DND-41 (cell line): ENCODE results near the gene SLC35E3.

Experiments used
- ATAC-seq: fragments of 200-7000 bp; cut with Tn5 transposase; 3 replicates; pipeline ENCODE4 v1.9.1; 2021; ENCODE audit warnings: low read depth; ENCODE audit not compliant: insufficient read depth
- DNase-seq: peaks from one replicate; pipeline ENCODE4 v3.0.0-alpha.2; 2020
- H2AFZ ChIP-seq: 2 replicates; pipeline ENCODE4 v1.6.0; 2012; ENCODE audit warnings: low read depth, low read length
- H3K27ac ChIP-seq: 2 replicates; pipeline ENCODE4 v1.5.1; 2012; ENCODE audit warnings: low read length, inconsistent platforms
- H3K27me3 ChIP-seq: fragments of 200-600 bp; sonication (generic); 2 replicates; pipeline ENCODE4 v1.6.0; 2012; ENCODE audit warnings: low read length, mild to moderate bottlenecking, inconsistent platforms; ENCODE audit not compliant: insufficient read depth, poor library complexity
- H3K36me3 ChIP-seq: 2 replicates; pipeline ENCODE4 v1.5.1; 2012; ENCODE audit warnings: low read length, inconsistent platforms; ENCODE audit not compliant: insufficient read depth
- H3K4me1 ChIP-seq: 2 replicates; pipeline ENCODE4 v1.5.1; 2012; ENCODE audit warnings: mild to moderate bottlenecking, low read length; ENCODE audit not compliant: insufficient read depth
- H3K4me2 ChIP-seq: 2 replicates; pipeline ENCODE4 v1.6.0; 2012; ENCODE audit warnings: mild to moderate bottlenecking, moderate library complexity, low read length, inconsistent platforms; ENCODE audit not compliant: insufficient read depth
- H3K4me3 ChIP-seq, 2 experiments: fragments of 200-600 bp in 1 of 2; shearing (Covaris generic) in 1 of 2; 2 replicates each; pipeline ENCODE4 v1.5.1; 2012 to 2016; ENCODE audit warnings: inconsistent platforms in 2 of 2, low read length in 2 of 2, mild to moderate bottlenecking in 2 of 2, low read depth in 1 of 2, moderate library complexity in 1 of 2
- H3K79me2 ChIP-seq: 2 replicates; pipeline ENCODE4 v1.6.0; 2012; ENCODE audit warnings: low read length, inconsistent platforms; ENCODE audit not compliant: insufficient read depth
- H3K9ac ChIP-seq: 2 replicates; pipeline ENCODE4 v1.6.0; 2012; ENCODE audit warnings: low read depth, mild to moderate bottlenecking, inconsistent platforms, low read length, moderate library complexity
- H3K9me3 ChIP-seq: 2 replicates; pipeline ENCODE4 v1.5.1; 2012; ENCODE audit warnings: low read length, moderate library complexity, mild to moderate bottlenecking, inconsistent platforms; ENCODE audit not compliant: insufficient read depth, severe bottlenecking
- H4K20me1 ChIP-seq: 2 replicates; pipeline ENCODE4 v1.6.0; 2012; ENCODE audit warnings: low read length; ENCODE audit not compliant: insufficient read depth
- EZH2 ChIP-seq: IDR thresholded peaks from 3 replicates; pipeline ENCODE4 v1.6.1; 2012; ENCODE audit warnings: borderline replicate concordance, low read depth, mild to moderate bottlenecking, moderate library complexity, low read length, inconsistent platforms; ENCODE audit not compliant: severe bottlenecking
- TF ChIP-seq, protein P1 (sequence below): IDR thresholded peaks from 2 replicates; pipeline ENCODE4 v1.5.1; 2012; ENCODE audit warnings: borderline replicate concordance, low read length, moderate library complexity, mild to moderate bottlenecking; ENCODE audit not compliant: poor library complexity, severe bottlenecking; ENCODE audit errors: extremely low read depth

SLC35E3 gene

DNA sequence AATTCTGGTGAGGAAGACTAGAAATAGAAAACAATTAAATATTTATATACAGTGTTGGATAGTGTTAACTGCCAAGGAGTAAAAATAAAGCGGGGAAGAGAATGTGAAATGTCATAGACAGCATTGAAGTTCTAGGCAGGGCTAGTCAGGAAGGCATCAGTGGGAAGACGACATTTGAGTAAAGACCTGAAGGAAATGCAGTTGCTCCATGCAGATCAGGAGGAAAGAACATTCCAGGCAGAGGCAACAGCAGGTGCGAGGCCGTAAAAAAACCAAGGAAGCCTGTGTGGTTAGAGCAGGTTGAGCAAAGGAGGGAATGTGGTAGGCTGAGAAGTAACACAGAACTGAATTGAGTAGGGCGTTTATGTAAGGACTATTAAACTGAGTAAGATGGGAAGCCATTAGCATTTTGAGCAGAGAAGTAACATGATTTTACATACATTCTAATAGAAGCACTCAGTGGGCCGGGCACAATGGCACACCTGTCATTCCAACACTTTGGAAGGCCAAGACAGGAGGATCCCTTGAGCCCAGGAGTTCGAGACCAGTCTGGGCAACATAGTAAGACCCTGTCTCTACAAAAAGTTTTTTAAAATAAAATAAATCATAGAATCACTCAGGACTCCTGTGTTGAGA lies 14.9 kb downstream of the SLC35E3 start:
- no peak overlapping the region for H3K4me3 ChIP-seq
- no peaks in the 10 kb centered on the region for H3K27me3 ChIP-seq
- no peak for TF ChIP-seq EZH2
- TF ChIP-seq, protein P1, sequence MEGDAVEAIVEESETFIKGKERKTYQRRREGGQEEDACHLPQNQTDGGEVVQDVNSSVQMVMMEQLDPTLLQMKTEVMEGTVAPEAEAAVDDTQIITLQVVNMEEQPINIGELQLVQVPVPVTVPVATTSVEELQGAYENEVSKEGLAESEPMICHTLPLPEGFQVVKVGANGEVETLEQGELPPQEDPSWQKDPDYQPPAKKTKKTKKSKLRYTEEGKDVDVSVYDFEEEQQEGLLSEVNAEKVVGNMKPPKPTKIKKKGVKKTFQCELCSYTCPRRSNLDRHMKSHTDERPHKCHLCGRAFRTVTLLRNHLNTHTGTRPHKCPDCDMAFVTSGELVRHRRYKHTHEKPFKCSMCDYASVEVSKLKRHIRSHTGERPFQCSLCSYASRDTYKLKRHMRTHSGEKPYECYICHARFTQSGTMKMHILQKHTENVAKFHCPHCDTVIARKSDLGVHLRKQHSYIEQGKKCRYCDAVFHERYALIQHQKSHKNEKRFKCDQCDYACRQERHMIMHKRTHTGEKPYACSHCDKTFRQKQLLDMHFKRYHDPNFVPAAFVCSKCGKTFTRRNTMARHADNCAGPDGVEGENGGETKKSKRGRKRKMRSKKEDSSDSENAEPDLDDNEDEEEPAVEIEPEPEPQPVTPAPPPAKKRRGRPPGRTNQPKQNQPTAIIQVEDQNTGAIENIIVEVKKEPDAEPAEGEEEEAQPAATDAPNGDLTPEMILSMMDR, result no peak
- DNase-seq (no peak), ATAC-seq (no peak)
- H3K9me3 ChIP-seq, result no peaks in the 10 kb centered on the region
- H3K36me3 ChIP-seq, result peaks cover 41% of the 10 kb centered on the region
- H4K20me1 ChIP-seq, result no peaks in the 10 kb centered on the region
- no peak overlapping the region for H2AFZ ChIP-seq
- no peak overlapping the region for H3K27ac ChIP-seq
- no peaks in the 10 kb centered on the region for H3K4me1 ChIP-seq
- H3K9ac ChIP-seq, result no peak overlapping the region
- no peaks in the 10 kb centered on the region for H3K79me2 ChIP-seq
- H3K4me2 ChIP-seq, result no peak overlapping the region

- TF ChIP-seq, protein P1, result no peak
- TF ChIP-seq EZH2, result no peak
- no peaks in the 10 kb centered on the region for H3K4me1 ChIP-seq
- no peak overlapping the region for H3K4me2 ChIP-seq
- H4K20me1 ChIP-seq, result no peaks in the 10 kb centered on the region
- no peaks in the 10 kb centered on the region for H3K27me3 ChIP-seq
- no peak overlapping the region for H2AFZ ChIP-seq
- ATAC-seq (no peak), DNase-seq (no peak)
- H3K27ac ChIP-seq, result no peak overlapping the region
- H3K9me3 ChIP-seq, result no peaks in the 10 kb centered on the region
- no peaks in the 10 kb centered on the region for H3K79me2 ChIP-seq
- H3K9ac ChIP-seq, result no peak overlapping the region
- no peak overlapping the region for H3K4me3 ChIP-seq
- peaks cover 37% of the 10 kb centered on the region for H3K36me3 ChIP-seq
These were observed 15.5 kb downstream of the SLC35E3 start for GRCh38 chr12:68761442-68761812.

DNA sequence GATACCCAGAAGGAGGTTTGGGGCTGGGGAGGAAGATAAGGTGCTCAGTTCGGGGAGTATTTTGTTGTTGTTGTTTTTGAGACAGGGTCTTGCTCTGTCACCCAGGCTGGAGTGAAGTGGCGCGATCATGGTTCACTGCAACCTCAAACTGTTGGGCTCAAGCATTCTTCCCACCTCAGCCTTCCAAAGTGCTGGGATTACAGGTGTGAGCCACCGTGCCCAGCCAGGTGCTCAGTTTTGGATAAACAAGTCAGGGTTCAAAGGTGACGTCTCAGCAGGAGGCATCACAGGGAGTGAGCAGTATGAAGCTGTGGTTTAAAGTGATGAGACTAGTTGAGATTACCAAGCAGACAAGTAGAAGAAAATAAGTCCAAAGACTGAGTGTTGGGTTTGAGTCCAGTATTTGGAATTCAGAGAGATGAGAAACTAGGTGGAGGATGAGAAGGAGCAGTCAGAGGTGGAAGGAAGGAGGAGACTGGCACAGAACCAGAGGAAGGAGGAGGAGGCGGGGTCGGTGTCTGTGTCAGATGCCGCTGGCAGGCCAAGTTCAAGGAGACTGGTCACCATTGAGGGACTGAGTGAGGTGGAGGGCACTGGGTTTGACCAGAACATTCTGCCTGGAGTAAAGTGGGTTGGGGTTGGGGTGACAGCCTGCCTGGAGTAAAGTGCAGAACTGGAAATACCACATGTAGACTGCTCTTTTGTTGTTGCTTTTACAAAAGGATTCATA lies 16.1 kb downstream of the SLC35E3 start:
- Histone ChIP-seq H3K4me1 (no peaks in the 10 kb centered on the region), H3K9ac (no peak overlapping the region), H3K4me2 (no peak overlapping the region), H3K79me2 (no peaks in the 10 kb centered on the region), H3K4me3 (no peak overlapping the region), H2AFZ (no peak overlapping the region), H3K27me3 (no peaks in the 10 kb centered on the region), H3K27ac (no peak overlapping the region), H3K36me3 (peaks cover 38% of the 10 kb centered on the region), H4K20me1 (no peaks in the 10 kb centered on the region), H3K9me3 (no peaks in the 10 kb centered on the region)
- TF ChIP-seq, protein P1, result no peak
- TF ChIP-seq EZH2, result no peak
- DNase-seq (no peak), ATAC-seq (no peak)
